Epithelial cell of esophagus (primary cell): ENCODE measurements around the gene NT5C1B.

Experiments used
- DNase-seq: peaks from one replicate; pipeline ENCODE4 v3.0.0; 2010; ENCODE audit warnings: low read depth
- H3K4me3 ChIP-seq: 2 replicates; pipeline ENCODE4 v1.5.1; 2011; ENCODE audit warnings: mild to moderate bottlenecking, low read length, control low read depth
- TF ChIP-seq, protein P1 (sequence below): IDR thresholded peaks from 2 replicates; pipeline ENCODE4 v1.5.1; 2011; ENCODE audit warnings: low read depth, mild to moderate bottlenecking, low read length, control low read depth, inconsistent platforms; ENCODE audit not compliant: insufficient read depth; ENCODE audit errors: missing control alignments

NT5C1B gene

DNA sequence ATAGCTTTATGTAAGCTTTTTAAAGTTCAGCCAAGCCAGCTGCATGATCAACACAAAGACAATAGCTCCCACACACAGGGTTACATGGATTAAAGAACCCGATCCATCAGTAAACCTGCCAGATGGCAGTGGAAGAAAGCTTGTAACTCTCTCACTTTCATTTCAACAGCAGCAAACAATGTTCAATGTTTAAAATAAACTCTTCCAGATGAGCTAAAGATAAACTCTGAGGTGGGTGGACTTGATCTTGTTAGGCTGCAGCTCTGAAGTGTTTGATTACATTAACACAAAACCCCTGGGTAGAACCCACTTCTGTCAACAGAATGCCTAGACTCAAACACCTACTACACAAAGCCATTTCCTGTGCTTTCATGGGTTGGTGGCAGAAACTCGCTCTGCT lies 42.8 kb downstream of the NT5C1B start:
- TF ChIP-seq, protein P1, sequence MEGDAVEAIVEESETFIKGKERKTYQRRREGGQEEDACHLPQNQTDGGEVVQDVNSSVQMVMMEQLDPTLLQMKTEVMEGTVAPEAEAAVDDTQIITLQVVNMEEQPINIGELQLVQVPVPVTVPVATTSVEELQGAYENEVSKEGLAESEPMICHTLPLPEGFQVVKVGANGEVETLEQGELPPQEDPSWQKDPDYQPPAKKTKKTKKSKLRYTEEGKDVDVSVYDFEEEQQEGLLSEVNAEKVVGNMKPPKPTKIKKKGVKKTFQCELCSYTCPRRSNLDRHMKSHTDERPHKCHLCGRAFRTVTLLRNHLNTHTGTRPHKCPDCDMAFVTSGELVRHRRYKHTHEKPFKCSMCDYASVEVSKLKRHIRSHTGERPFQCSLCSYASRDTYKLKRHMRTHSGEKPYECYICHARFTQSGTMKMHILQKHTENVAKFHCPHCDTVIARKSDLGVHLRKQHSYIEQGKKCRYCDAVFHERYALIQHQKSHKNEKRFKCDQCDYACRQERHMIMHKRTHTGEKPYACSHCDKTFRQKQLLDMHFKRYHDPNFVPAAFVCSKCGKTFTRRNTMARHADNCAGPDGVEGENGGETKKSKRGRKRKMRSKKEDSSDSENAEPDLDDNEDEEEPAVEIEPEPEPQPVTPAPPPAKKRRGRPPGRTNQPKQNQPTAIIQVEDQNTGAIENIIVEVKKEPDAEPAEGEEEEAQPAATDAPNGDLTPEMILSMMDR: no peak
- no peak overlapping the region for H3K4me3 ChIP-seq
- no peak for DNase-seq

DNA sequence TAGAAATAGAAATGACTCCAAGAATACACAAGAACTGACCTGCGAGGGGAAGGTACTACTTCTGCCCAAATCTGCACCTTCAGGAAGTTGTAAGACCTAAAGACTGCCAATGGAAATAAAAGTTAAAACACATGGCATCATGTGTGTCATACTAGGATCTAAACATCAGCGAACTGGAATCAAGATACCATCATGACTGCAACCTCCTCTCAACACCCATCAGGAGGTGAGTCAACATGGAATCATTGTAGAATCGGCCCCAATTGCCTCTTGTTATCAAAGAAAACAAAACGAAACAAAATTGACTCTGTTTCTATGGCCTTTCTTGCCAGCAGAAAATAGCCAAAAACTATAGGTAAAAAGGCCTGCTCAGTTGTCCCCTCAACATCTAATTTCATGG lies 44.0 kb downstream of the NT5C1B start:
- peak; percentile 84 for DNase-seq
- no peak overlapping the region for H3K4me3 ChIP-seq
- TF ChIP-seq, protein P1: no peak

DNA sequence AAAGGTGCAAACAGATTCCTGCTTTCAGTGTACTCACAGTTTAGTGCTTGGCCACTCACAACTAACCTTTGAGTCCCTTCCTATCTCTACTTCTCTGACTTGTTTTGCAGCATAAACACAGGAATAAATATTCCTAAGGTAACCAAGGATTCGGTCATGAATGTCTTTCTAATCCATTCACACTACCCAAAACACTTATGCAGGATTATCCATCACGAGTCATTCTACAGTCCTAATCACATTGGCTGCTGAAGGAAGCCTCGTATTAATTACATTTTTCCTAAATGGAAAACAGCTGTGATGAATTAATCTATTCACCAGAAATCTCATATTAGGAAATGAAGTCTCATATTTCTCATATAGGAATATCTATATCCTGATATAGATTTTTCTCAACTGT lies 45.2 kb downstream of the NT5C1B start:
- DNase-seq: peak; percentile 13
- TF ChIP-seq, protein P1: no peak
- H3K4me3 ChIP-seq: no peak overlapping the region

DNA sequence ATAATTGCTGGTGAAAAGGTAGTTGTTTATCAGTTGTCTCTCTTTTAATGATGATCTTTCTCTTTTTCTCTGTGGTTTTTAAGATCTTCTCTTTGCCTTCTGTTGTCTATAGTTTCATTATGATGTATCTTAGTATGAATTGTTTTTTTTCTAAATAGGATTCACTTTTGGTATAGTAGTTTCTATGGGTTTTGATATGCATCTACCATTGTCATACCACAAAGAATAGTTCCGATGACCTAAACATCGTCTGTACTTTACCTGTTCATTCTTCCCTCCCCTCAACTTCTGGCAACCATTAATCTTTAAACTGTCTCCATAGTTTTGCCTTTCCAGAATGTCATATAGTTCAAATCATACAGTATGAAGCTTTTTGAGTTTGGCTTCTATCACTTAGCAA lies 48.5 kb downstream of the NT5C1B start:
- TF ChIP-seq, protein P1: no peak
- no peak overlapping the region for H3K4me3 ChIP-seq
- no peak for DNase-seq

DNA sequence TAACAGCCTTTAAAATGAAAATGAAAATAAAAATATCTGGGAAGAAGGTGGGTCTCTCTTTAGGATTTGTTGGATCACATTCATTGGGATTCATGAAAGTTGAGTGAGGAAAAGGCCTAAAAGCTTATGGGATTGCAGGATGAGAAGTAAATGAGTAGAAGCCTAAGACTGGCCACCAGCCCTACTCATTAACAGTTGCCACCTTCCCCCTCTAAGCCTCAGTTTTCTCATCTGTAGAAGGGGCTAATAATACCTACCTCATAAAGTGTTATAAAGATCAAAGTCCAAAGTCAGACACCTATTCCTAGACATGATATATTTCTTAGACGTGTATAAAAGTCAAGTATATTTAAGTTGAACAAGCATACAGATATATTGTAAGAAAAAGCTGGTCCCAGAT lies 52.7 kb downstream of the NT5C1B start:
- H3K4me3 ChIP-seq: no peak overlapping the region
- TF ChIP-seq, protein P1: no peak
- no peak for DNase-seq

DNA sequence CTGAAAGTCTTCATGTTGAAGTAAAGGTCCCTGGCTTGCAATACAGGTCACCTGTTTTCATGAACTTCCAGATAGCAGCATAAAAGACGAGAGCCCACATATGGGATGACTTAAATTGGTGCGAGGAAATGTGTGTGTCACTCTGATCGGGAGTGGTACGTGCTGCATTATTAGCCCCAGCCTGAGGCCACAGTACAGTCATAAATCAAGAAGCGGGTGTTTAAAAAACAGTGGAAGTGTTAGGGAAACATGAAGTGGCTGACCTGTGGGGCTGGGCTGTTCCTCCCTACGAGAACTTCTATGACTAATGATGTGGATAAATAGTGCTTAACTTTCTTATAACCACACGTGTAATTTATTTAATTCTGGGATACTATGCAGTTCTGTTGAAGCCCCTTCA lies 53.3 kb downstream of the NT5C1B start:
- TF ChIP-seq, protein P1: no peak
- peak; percentile 93 for DNase-seq
- H3K4me3 ChIP-seq: no peak overlapping the region

DNA sequence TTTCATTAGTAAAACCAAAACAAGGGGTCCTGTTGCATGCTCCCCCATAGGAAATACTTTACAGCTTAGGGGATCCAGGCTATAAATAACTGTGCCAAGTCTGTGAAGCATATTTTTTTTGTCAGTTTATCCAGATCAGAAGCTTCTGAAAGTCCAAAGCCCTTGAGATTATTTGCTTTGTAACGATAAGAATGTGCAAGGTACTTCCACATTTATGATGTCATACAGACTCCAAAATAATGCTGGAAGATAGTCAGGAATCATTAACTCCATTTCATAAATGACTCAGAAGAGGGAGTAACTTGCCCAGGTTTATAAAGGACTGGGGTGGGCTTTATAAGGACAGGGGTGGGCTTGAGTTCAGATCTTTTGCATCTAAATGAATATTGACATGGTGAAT lies 58.2 kb downstream of the NT5C1B start:
- DNase-seq: no peak
- TF ChIP-seq, protein P1: no peak
- no peak overlapping the region for H3K4me3 ChIP-seq
